Stomach (tissue), 4 donors: ENCODE measurements around the gene PNCK.

Experiments
- CTCF ChIP-seq, 7 experiments: fragments of 450-650 bp in 4 of 7; fragments of 200-600 bp in 3 of 7; sonication (generic) in 3 of 7; IDR thresholded peaks; one replicate each; pipeline ENCODE4 v1.5.1; 2016 to 2019; ENCODE audit warnings: antibody characterized with exemption in 7 of 7, control low read depth in 2 of 7, mild to moderate bottlenecking in 1 of 7
- POLR2AphosphoS5 ChIP-seq, 3 donors: sonication (generic); formaldehyde crosslinking; IDR thresholded peaks; one replicate each; pipeline ENCODE4 v1.6.1; 2016; ENCODE audit warnings: antibody characterized with exemption in 3 of 3

- no peak for TF ChIP-seq POLR2AphosphoS5 (IDR thresholded peaks at IDR 0.05)
- no peak for TF ChIP-seq CTCF (IDR thresholded peaks at IDR 0.05)
Observed at GRCh38 chrX:153645151-153645550, 28.5 kb downstream of the PNCK start.
